Muscle layer of colon (tissue), 2 donors: ENCODE data around the gene TPPP2.
"Not testable (repeated sequence)": the region's sequence is repeated elsewhere in the genome, so short reads cannot be mapped to it uniquely, and the experiment has no call there.

ENCODE experiments used
- H3K27ac ChIP-seq: one replicate; pipeline ENCODE4 v1.7.0; 2013; ENCODE audit warnings: low read depth, mild to moderate bottlenecking, low read length, moderate library complexity
- H3K27me3 ChIP-seq, 2 donors: one replicate each; pipeline ENCODE4 v1.7.0; 2013; ENCODE audit warnings: low read length in 2 of 2, mild to moderate bottlenecking in 2 of 2; ENCODE audit not compliant: insufficient read depth in 2 of 2, control insufficient read depth in 1 of 2
- H3K36me3 ChIP-seq: one replicate; pipeline ENCODE4 v1.7.0; 2013; ENCODE audit warnings: mild to moderate bottlenecking, low read length; ENCODE audit not compliant: insufficient read depth
- H3K4me1 ChIP-seq: one replicate; pipeline ENCODE4 v1.7.0; 2013; ENCODE audit warnings: mild to moderate bottlenecking, low read length; ENCODE audit not compliant: insufficient read depth
- H3K4me3 ChIP-seq, 2 donors: one replicate each; pipeline ENCODE4 v1.7.0; 2013; ENCODE audit warnings: low read length in 2 of 2, low read depth in 1 of 2, mild to moderate bottlenecking in 1 of 2, moderate library complexity in 1 of 2
- H3K9ac ChIP-seq: one replicate; pipeline ENCODE4 v1.7.0; 2013; ENCODE audit warnings: low read length
- H3K9me3 ChIP-seq: one replicate; pipeline ENCODE4 v1.7.0; 2013; ENCODE audit warnings: mild to moderate bottlenecking, low read length
- donor health status: abdominal sarcoma.
- donor health status: Adenocarcinoma of cecum.

TPPP2 gene

GRCh38 chr14:20998139-20998538 is 31.9 kb upstream of the TPPP2 start:
- H3K27me3 ChIP-seq, result no peaks in the 10 kb centered on the region
- no peak overlapping the region for H3K4me3 ChIP-seq
- H3K27ac ChIP-seq, result no peak overlapping the region
- peaks cover 41% of the 10 kb centered on the region for H3K36me3 ChIP-seq
- H3K9ac ChIP-seq, result no peak overlapping the region
- H3K4me1 ChIP-seq, result peaks cover 4% of the 10 kb centered on the region
- H3K9me3 ChIP-seq, result no peaks in the 10 kb centered on the region

GRCh38 chr14:20998674-20999366 is 31.2 kb upstream of the TPPP2 start, which contains the start of gene SLC39A2:
Gene SLC39A2 (plus strand): TSS chr14:20999293. CDS start chr14:20999447, 154 bp downstream.
- H3K36me3 ChIP-seq, result peaks cover 36% of the 10 kb centered on the region
- no peak within 1 kb of the TSS for H3K27ac ChIP-seq
- no peaks in the 10 kb centered on the region for H3K9me3 ChIP-seq
- no peak within 1 kb of the TSS for H3K9ac ChIP-seq
- no peaks in the 10 kb centered on the region for H3K27me3 ChIP-seq
- H3K4me1 ChIP-seq, result peaks cover 4% of the 10 kb centered on the region
- no peak within 1 kb of the TSS for H3K4me3 ChIP-seq

- Histone ChIP-seq H3K9ac (no peak overlapping the region), H3K27me3 (no peaks in the 10 kb centered on the region), H3K4me1 (peaks cover 4% of the 10 kb centered on the region), H3K4me3 (no peak overlapping the region), H3K9me3 (no peaks in the 10 kb centered on the region), H3K27ac (no peak overlapping the region), H3K36me3 (peaks cover 29% of the 10 kb centered on the region)
Measured at GRCh38 chr14:20999591-20999990, 30.4 kb upstream of the TPPP2 start.

GRCh38 chr14:21001218-21001617 is 28.8 kb upstream of the TPPP2 start:
- no peaks in the 10 kb centered on the region for H3K9me3 ChIP-seq
- H3K27me3 ChIP-seq, result no peaks in the 10 kb centered on the region
- no peak overlapping the region for H3K9ac ChIP-seq
- no peak overlapping the region for H3K4me3 ChIP-seq
- H3K27ac ChIP-seq, result no peak overlapping the region
- peaks cover 13% of the 10 kb centered on the region for H3K36me3 ChIP-seq
- H3K4me1 ChIP-seq, result peaks cover 4% of the 10 kb centered on the region

GRCh38 chr14:21003788-21004346 is 26.1 kb upstream of the TPPP2 start:
- no peaks in the 10 kb centered on the region for H3K36me3 ChIP-seq
- peaks cover 2% of the 10 kb centered on the region for H3K4me1 ChIP-seq
- no peaks in the 10 kb centered on the region for H3K9me3 ChIP-seq
- no peak overlapping the region for H3K9ac ChIP-seq
- no peaks in the 10 kb centered on the region for H3K27me3 ChIP-seq
- H3K27ac ChIP-seq, result no peak overlapping the region
- H3K4me3 ChIP-seq, result no peak overlapping the region

- H3K4me1 ChIP-seq, H3K9me3 ChIP-seq, H3K27me3 ChIP-seq, H3K36me3 ChIP-seq, H3K27ac ChIP-seq, H3K4me3 ChIP-seq, H3K9ac ChIP-seq: not testable (repeated sequence)
Measured at GRCh38 chr14:21009721-21010120, 20.3 kb upstream of the TPPP2 start.

- Histone ChIP-seq H3K4me1 (peaks cover 4% of the 10 kb centered on the region), H3K27ac (no peak overlapping the region), H3K27me3 (no peaks in the 10 kb centered on the region), H3K36me3 (no peaks in the 10 kb centered on the region), H3K9ac (no peak overlapping the region), H3K4me3 (no peak overlapping the region), H3K9me3 (no peaks in the 10 kb centered on the region)
Measured at GRCh38 chr14:21011136-21011535, 18.9 kb upstream of the TPPP2 start.

GRCh38 chr14:21014761-21015190 is 15.2 kb upstream of the TPPP2 start:
- peaks cover 4% of the 10 kb centered on the region for H3K4me1 ChIP-seq
- H3K9ac ChIP-seq, result no peak overlapping the region
- H3K27ac ChIP-seq, result no peak overlapping the region

GRCh38 chr14:21015312-21015711 is 14.7 kb upstream of the TPPP2 start:
- Histone ChIP-seq H3K27me3 (no peaks in the 10 kb centered on the region), H3K9me3 (no peaks in the 10 kb centered on the region), H3K9ac (no peak overlapping the region), H3K36me3 (peaks cover 25% of the 10 kb centered on the region), H3K4me3 (no peak overlapping the region), H3K4me1 (peaks cover 4% of the 10 kb centered on the region), H3K27ac (no peak overlapping the region)

More at GRCh38 chr14:21014761-21015190, 15.2 kb upstream of the TPPP2 start:
- Histone ChIP-seq H3K27me3 (no peaks in the 10 kb centered on the region), H3K36me3 (peaks cover 23% of the 10 kb centered on the region), H3K4me3 (no peak overlapping the region), H3K9me3 (no peaks in the 10 kb centered on the region)

- Histone ChIP-seq H3K4me1 (peaks cover 4% of the 10 kb centered on the region), H3K9ac (no peak overlapping the region), H3K27ac (no peak overlapping the region), H3K4me3 (no peak overlapping the region), H3K36me3 (peaks cover 38% of the 10 kb centered on the region), H3K27me3 (no peaks in the 10 kb centered on the region), H3K9me3 (no peaks in the 10 kb centered on the region)
Measured at GRCh38 chr14:21016413-21017190, 13.4 kb upstream of the TPPP2 start.

- H3K4me1 ChIP-seq, result peaks cover 6% of the 10 kb centered on the region
- H3K36me3 ChIP-seq, result peaks cover 45% of the 10 kb centered on the region
- no peak overlapping the region for H3K27ac ChIP-seq
- H3K4me3 ChIP-seq, result no peak overlapping the region
- no peaks in the 10 kb centered on the region for H3K27me3 ChIP-seq
- no peaks in the 10 kb centered on the region for H3K9me3 ChIP-seq
- H3K9ac ChIP-seq, result no peak overlapping the region
Measured at GRCh38 chr14:21017528-21018245, 12.3 kb upstream of the TPPP2 start.
